ENCODE data around the gene SLC39A8.
"Not testable (repeated sequence)": the region's sequence is repeated elsewhere in the genome, so short reads cannot be mapped to it uniquely, and the experiment has no call there.

The SLC39A8 gene

GRCh38 chr4:102344954-102345794 is at the start of gene SLC39A8:
Gene SLC39A8, minus strand, starts transcription at chr4:102345482. Its CDS starts 820 bp downstream, at chr4:102344662.
- peak; percentile 75 for DNase-seq

GRCh38 chr4:102392033-102392744 is 46.9 kb upstream of the SLC39A8 start:
- DNase-seq = no peak

- peak; percentile 31 for DNase-seq
Measured at GRCh38 chr4:102390438-102390837, 45.2 kb upstream of the SLC39A8 start.

- no peak for DNase-seq
Measured at GRCh38 chr4:102388611-102389010, 43.3 kb upstream of the SLC39A8 start.

- no peak for DNase-seq
Measured at GRCh38 chr4:102387552-102388150, 42.4 kb upstream of the SLC39A8 start.

GRCh38 chr4:102386966-102387365 is 41.7 kb upstream of the SLC39A8 start:
- no peak for DNase-seq

GRCh38 chr4:102380253-102380652 is 35.0 kb upstream of the SLC39A8 start:
- DNase-seq = not testable (repeated sequence)

- no peak for DNase-seq
Measured at GRCh38 chr4:102362922-102363432, 17.7 kb upstream of the SLC39A8 start.

- no peak for DNase-seq
Measured at GRCh38 chr4:102358128-102358527, 12.8 kb upstream of the SLC39A8 start.

- not testable (repeated sequence) for DNase-seq
Measured at GRCh38 chr4:102357637-102358036, 12.4 kb upstream of the SLC39A8 start.

GRCh38 chr4:102356562-102357202 is 11.4 kb upstream of the SLC39A8 start:
- DNase-seq = no peak

GRCh38 chr4:102355748-102356147 is 10.5 kb upstream of the SLC39A8 start:
- no peak for DNase-seq

GRCh38 chr4:102354671-102355454 is 9.6 kb upstream of the SLC39A8 start:
- DNase-seq = no peak

- DNase-seq = no peak
Measured at GRCh38 chr4:102352781-102353180, 7.5 kb upstream of the SLC39A8 start.

- no peak for DNase-seq
Measured at GRCh38 chr4:102350634-102351033, 5.4 kb upstream of the SLC39A8 start.

- DNase-seq = no peak
Measured at GRCh38 chr4:102348701-102349100, 3.4 kb upstream of the SLC39A8 start.

- DNase-seq = peak; percentile 2
Measured at GRCh38 chr4:102345795-102346100, 466 bp upstream of the SLC39A8 start.

- peak; percentile 33 for DNase-seq
Measured at GRCh38 chr4:102344520-102344953, 745 bp downstream of the SLC39A8 start.

- no peak for DNase-seq
Measured at GRCh38 chr4:102343964-102344519, 1.2 kb downstream of the SLC39A8 start.

- no peak for DNase-seq
Measured at GRCh38 chr4:102342404-102343074, 2.7 kb downstream of the SLC39A8 start.

GRCh38 chr4:102341201-102341600 is 4.1 kb downstream of the SLC39A8 start:
- DNase-seq = no peak

Measured in fibroblast of skin of right biceps (primary cell).